Measurements from ENCODE around the gene CNTN4.

CNTN4 gene

GRCh38 chr3:2589336-2589969 lies 490.8 kb downstream of the CNTN4 start:
- Histone ChIP-seq H3K79me2 (ENCODE audit: low read length) (no peaks in the 10 kb centered on the region), H3K4me1 (ENCODE audit: low read length) (no peaks in the 10 kb centered on the region), H3K27ac (ENCODE audit: low read length) (no peak overlapping the region), H2AFZ (ENCODE audit: low read depth, low read length) (no peak overlapping the region), H3K36me3 (replicated peaks; ENCODE audit: low read depth, low read length) (no peaks in the 10 kb centered on the region), H3K9me3 (ENCODE audit: insufficient read depth, low read length) (no peaks in the 10 kb centered on the region), H3K4me3 (ENCODE audit: low read length) (no peak overlapping the region), H3K9ac (ENCODE audit: low read length) (no peak overlapping the region), H3K4me2 (ENCODE audit: low read length) (no peak overlapping the region), H3K27me3 (ENCODE audit: low read depth, low read length) (no peaks in the 10 kb centered on the region), H4K20me1 (ENCODE audit: insufficient read depth, low read length) (no peaks in the 10 kb centered on the region)
- TF ChIP-seq EZH2phosphoT487 (IDR thresholded peaks at IDR 0.05; ENCODE audit: low read depth) = no peak
- TF ChIP-seq, protein P1, sequence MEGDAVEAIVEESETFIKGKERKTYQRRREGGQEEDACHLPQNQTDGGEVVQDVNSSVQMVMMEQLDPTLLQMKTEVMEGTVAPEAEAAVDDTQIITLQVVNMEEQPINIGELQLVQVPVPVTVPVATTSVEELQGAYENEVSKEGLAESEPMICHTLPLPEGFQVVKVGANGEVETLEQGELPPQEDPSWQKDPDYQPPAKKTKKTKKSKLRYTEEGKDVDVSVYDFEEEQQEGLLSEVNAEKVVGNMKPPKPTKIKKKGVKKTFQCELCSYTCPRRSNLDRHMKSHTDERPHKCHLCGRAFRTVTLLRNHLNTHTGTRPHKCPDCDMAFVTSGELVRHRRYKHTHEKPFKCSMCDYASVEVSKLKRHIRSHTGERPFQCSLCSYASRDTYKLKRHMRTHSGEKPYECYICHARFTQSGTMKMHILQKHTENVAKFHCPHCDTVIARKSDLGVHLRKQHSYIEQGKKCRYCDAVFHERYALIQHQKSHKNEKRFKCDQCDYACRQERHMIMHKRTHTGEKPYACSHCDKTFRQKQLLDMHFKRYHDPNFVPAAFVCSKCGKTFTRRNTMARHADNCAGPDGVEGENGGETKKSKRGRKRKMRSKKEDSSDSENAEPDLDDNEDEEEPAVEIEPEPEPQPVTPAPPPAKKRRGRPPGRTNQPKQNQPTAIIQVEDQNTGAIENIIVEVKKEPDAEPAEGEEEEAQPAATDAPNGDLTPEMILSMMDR (IDR thresholded peaks at IDR 0.05; ENCODE audit: low read depth, low read length) = no peak

DNA sequence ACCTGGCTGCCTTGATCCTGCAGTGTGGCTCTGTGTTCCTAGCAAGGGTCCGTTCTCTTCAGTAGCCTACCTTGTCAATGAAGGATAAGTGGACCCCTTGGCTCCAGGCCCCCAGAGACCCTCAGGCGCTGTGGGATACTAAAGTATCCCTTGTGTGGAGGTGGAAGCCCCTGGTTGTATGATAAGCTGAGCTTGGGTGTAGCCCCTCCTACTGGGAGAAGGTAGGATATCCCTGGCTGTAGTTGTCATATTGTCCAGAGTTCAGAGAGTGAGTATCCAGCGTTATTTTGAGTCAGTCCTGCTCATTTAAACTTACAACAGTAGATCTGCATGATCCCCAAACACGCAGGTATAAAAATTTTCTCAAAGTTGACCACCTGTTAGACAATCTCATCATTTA lies 496.8 kb downstream of the CNTN4 start:
- H3K9ac ChIP-seq (ENCODE audit: low read length) = no peak overlapping the region
- H3K4me3 ChIP-seq (ENCODE audit: low read length) = no peak overlapping the region
- H2AFZ ChIP-seq (ENCODE audit: low read depth, low read length) = no peak overlapping the region
- no peak overlapping the region for H3K27ac ChIP-seq (ENCODE audit: low read length)
- H3K36me3 ChIP-seq (replicated peaks; ENCODE audit: low read depth, low read length) = no peaks in the 10 kb centered on the region
- no peaks in the 10 kb centered on the region for H4K20me1 ChIP-seq (ENCODE audit: insufficient read depth, low read length)
- TF ChIP-seq EZH2phosphoT487 (IDR thresholded peaks at IDR 0.05; ENCODE audit: low read depth) = no peak
- TF ChIP-seq, protein P1 (IDR thresholded peaks at IDR 0.05; ENCODE audit: low read depth, low read length) = no peak; the same call in 1 of the 2 replicates
- H3K79me2 ChIP-seq (ENCODE audit: low read length) = no peaks in the 10 kb centered on the region
- no peak overlapping the region for H3K4me2 ChIP-seq (ENCODE audit: low read length)
- peaks cover 3% of the 10 kb centered on the region; the same call in 1 of the 2 replicates for H3K27me3 ChIP-seq (ENCODE audit: low read depth, low read length)
- H3K9me3 ChIP-seq (ENCODE audit: insufficient read depth, low read length) = no peaks in the 10 kb centered on the region
- no peaks in the 10 kb centered on the region for H3K4me1 ChIP-seq (ENCODE audit: low read length)

DNA sequence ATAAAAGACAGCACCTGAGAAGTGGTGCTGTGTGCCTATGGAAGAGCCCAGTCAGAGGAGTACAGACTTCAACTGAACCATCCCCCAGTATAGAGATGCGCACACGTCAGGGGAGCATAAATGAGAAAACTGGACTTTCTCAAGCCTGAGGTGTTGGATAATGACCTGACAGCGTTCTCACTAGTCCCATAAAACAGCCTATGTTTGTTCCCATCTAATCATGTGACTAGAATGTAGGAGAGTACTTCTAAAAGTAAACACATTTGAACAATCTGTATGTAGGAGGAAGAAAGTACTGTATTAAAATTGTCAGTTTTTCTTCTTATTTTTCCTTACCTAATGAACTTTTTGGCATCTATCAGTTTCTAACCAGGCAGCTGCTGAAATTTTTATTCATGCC lies 498.9 kb downstream of the CNTN4 start:
- Histone ChIP-seq H3K27me3 (ENCODE audit: low read depth, low read length) (peaks cover 3% of the 10 kb centered on the region; the same call in 1 of the 2 replicates), H3K9ac (ENCODE audit: low read length) (no peak overlapping the region), H2AFZ (ENCODE audit: low read depth, low read length) (no peak overlapping the region), H3K79me2 (ENCODE audit: low read length) (no peaks in the 10 kb centered on the region), H4K20me1 (ENCODE audit: insufficient read depth, low read length) (no peaks in the 10 kb centered on the region), H3K4me2 (ENCODE audit: low read length) (no peak overlapping the region), H3K9me3 (ENCODE audit: insufficient read depth, low read length) (no peaks in the 10 kb centered on the region), H3K4me1 (ENCODE audit: low read length) (no peaks in the 10 kb centered on the region), H3K36me3 (replicated peaks; ENCODE audit: low read depth, low read length) (no peaks in the 10 kb centered on the region), H3K4me3 (ENCODE audit: low read length) (no peak overlapping the region), H3K27ac (ENCODE audit: low read length) (no peak overlapping the region)
- no peak for TF ChIP-seq EZH2phosphoT487 (IDR thresholded peaks at IDR 0.05; ENCODE audit: low read depth)
- TF ChIP-seq, protein P1 (IDR thresholded peaks at IDR 0.05; ENCODE audit: low read depth, low read length) = no peak

DNA sequence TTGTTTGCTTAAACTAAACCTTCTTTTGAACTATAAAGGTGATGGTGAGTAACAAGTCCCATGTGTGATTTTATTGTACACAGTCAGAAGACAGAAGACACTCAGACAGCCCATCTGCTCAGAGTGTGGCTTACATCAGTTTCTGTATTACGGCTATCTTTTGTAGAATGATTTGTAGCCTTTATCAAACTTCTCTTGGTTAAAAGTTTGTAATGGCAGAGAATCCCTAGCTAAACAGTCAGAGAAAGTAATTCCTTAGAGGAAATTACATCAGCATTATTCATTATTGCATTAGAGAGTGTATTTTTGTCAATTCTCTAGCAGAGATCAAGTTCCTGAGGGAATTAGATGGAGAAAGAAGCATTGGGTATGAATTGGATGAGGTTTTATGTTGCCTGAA lies 500.8 kb downstream of the CNTN4 start:
- Histone ChIP-seq H3K36me3 (replicated peaks; ENCODE audit: low read depth, low read length) (no peaks in the 10 kb centered on the region), H3K9ac (ENCODE audit: low read length) (no peak overlapping the region), H2AFZ (ENCODE audit: low read depth, low read length) (no peak overlapping the region), H3K27ac (ENCODE audit: low read length) (no peak overlapping the region), H3K27me3 (ENCODE audit: low read depth, low read length) (peaks cover 3% of the 10 kb centered on the region; the same call in 1 of the 2 replicates), H3K4me2 (ENCODE audit: low read length) (no peak overlapping the region), H3K9me3 (ENCODE audit: insufficient read depth, low read length) (no peaks in the 10 kb centered on the region), H3K4me1 (ENCODE audit: low read length) (no peaks in the 10 kb centered on the region), H3K4me3 (ENCODE audit: low read length) (no peak overlapping the region), H3K79me2 (ENCODE audit: low read length) (no peaks in the 10 kb centered on the region), H4K20me1 (ENCODE audit: insufficient read depth, low read length) (no peaks in the 10 kb centered on the region)
- TF ChIP-seq EZH2phosphoT487 (IDR thresholded peaks at IDR 0.05; ENCODE audit: low read depth) = no peak
- TF ChIP-seq, protein P1 (IDR thresholded peaks at IDR 0.05; ENCODE audit: low read depth, low read length) = no peak

All from OCI-LY3 (cell line).